ENCODE data around the gene BANK1. TPM values are rescaled to one million over a fixed set of nuclear protein-coding genes. Genes with fewer than 3 reads are reported as not detected.

BANK1 gene
- polyA plus RNA-seq, 1 donor from 2014 or later = not detected

DNA sequence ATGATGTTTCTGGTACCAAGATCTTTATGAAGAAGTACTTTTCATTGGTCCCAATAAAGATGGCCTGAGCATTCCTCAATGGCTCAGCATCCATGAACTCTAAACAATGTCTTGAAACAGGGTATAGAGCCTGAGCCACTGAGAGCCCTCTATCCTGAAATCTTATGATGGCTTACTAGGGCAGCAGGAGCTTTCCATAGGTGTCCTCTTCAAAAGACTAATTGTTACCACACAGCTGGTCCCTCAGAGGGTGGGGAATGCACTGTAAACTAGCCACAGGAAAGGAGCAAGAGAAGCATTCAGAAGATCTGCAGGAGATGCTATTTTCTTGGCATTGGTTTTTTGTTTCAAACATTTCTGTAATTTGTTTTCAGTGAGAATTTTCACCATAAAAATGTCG is 5.6 kb upstream of the BANK1 start:
- Histone ChIP-seq H3K27me3 (ENCODE audit: insufficient read depth, low read depth, low read length) (peaks cover 11% of the 10 kb centered on the region), H3K36me3 (ENCODE audit: insufficient read depth, low read length) (no peaks in the 10 kb centered on the region), H4K20me1 (ENCODE audit: insufficient read depth) (no peaks in the 10 kb centered on the region), H3K4me3 (ENCODE audit: low read length) (no peak overlapping the region), H3K9me2 (ENCODE audit: insufficient read depth, low read length) (no peaks in the 10 kb centered on the region), H3K27ac (ENCODE audit: low read length) (no peak overlapping the region), H2AFZ (ENCODE audit: low read depth, low read length) (no peak overlapping the region), H3K9ac (ENCODE audit: low read length) (no peak overlapping the region), H3F3A (ENCODE audit: insufficient read depth, low read length, poor library complexity, severe bottlenecking) (no peaks in the 10 kb centered on the region), H3K79me2 (replicated peaks; ENCODE audit: insufficient read depth, low read length) (no peaks in the 10 kb centered on the region), H3K4me2 (ENCODE audit: low read length) (no peak overlapping the region), H3K9me3 (ENCODE audit: low read length) (no peaks in the 10 kb centered on the region)
- TF ChIP-seq SMC3 (conservative IDR thresholded peaks at IDR 0.05; ENCODE audit: poor library complexity) = no peak
- no peak for TF ChIP-seq CTCF (IDR thresholded peaks at IDR 0.05; ENCODE audit: poor library complexity, severe bottlenecking)

DNA sequence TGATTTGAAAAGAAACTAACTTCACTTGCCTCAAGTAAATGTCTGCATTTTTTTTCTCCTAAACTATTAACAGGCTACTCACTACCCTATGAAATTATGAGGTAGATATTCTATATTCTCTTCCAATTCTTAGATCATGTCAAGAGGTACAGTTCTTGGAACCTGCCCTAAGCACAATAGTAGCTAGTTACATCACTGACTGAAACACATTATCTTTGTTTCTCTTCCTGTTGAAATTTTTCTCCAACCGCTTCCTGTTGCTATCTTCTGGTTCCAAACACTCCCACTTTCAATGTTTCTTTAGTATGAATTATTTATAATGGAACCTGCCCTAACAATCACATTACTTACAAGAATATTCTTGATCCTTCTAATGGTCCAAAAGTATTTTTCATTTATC is 5.0 kb upstream of the BANK1 start:
- H4K20me1 ChIP-seq (ENCODE audit: insufficient read depth) = no peaks in the 10 kb centered on the region
- no peaks in the 10 kb centered on the region for H3K79me2 ChIP-seq (replicated peaks; ENCODE audit: insufficient read depth, low read length)
- H3K4me3 ChIP-seq (ENCODE audit: low read length) = no peak overlapping the region
- H3K36me3 ChIP-seq (ENCODE audit: insufficient read depth, low read length) = no peaks in the 10 kb centered on the region
- H2AFZ ChIP-seq (ENCODE audit: low read depth, low read length) = no peak overlapping the region
- H3K9me3 ChIP-seq (ENCODE audit: low read length) = no peaks in the 10 kb centered on the region
- no peak overlapping the region for H3K4me2 ChIP-seq (ENCODE audit: low read length)
- no peak overlapping the region for H3K9ac ChIP-seq (ENCODE audit: low read length)
- TF ChIP-seq TAF1 (IDR thresholded peaks at IDR 0.05; ENCODE audit: low read depth) (no peak), MXI1 (conservative IDR thresholded peaks at IDR 0.05; ENCODE audit: poor library complexity, severe bottlenecking) (no peak), EZH2 (IDR thresholded peaks at IDR 0.05; ENCODE audit: borderline replicate concordance, insufficient read depth, low read length, poor library complexity, severe bottlenecking) (no peak), RAD21 (conservative IDR thresholded peaks at IDR 0.05) (no peak), POLR2AphosphoS5 (IDR thresholded peaks at IDR 0.05) (no peak), SMC3 (conservative IDR thresholded peaks at IDR 0.05; ENCODE audit: poor library complexity) (no peak), CTCF (IDR thresholded peaks at IDR 0.05; ENCODE audit: poor library complexity, severe bottlenecking) (no peak), EP300 (conservative IDR thresholded peaks at IDR 0.05; ENCODE audit: poor library complexity, severe bottlenecking) (no peak)
- TF ChIP-seq, protein P1, sequence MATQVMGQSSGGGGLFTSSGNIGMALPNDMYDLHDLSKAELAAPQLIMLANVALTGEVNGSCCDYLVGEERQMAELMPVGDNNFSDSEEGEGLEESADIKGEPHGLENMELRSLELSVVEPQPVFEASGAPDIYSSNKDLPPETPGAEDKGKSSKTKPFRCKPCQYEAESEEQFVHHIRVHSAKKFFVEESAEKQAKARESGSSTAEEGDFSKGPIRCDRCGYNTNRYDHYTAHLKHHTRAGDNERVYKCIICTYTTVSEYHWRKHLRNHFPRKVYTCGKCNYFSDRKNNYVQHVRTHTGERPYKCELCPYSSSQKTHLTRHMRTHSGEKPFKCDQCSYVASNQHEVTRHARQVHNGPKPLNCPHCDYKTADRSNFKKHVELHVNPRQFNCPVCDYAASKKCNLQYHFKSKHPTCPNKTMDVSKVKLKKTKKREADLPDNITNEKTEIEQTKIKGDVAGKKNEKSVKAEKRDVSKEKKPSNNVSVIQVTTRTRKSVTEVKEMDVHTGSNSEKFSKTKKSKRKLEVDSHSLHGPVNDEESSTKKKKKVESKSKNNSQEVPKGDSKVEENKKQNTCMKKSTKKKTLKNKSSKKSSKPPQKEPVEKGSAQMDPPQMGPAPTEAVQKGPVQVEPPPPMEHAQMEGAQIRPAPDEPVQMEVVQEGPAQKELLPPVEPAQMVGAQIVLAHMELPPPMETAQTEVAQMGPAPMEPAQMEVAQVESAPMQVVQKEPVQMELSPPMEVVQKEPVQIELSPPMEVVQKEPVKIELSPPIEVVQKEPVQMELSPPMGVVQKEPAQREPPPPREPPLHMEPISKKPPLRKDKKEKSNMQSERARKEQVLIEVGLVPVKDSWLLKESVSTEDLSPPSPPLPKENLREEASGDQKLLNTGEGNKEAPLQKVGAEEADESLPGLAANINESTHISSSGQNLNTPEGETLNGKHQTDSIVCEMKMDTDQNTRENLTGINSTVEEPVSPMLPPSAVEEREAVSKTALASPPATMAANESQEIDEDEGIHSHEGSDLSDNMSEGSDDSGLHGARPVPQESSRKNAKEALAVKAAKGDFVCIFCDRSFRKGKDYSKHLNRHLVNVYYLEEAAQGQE (IDR thresholded peaks at IDR 0.05; ENCODE audit: borderline replicate concordance) = no peak
- H3F3A ChIP-seq (ENCODE audit: insufficient read depth, low read length, poor library complexity, severe bottlenecking) = no peaks in the 10 kb centered on the region
- no peaks in the 10 kb centered on the region for H3K9me2 ChIP-seq (ENCODE audit: insufficient read depth, low read length)
- H3K27ac ChIP-seq (ENCODE audit: low read length) = no peak overlapping the region
- H3K27me3 ChIP-seq (ENCODE audit: insufficient read depth, low read depth, low read length) = peaks cover 16% of the 10 kb centered on the region
